Pancreas (tissue), 10 donors: ENCODE data around the gene AIRE. TPM values are rescaled to one million over a fixed set of nuclear protein-coding genes. Genes with fewer than 3 reads are reported as not detected.

Experiments used
- ATAC-seq, 4 donors: fragments of 200-7000 bp; cut with Tn5 transposase; one replicate each; pipeline versions ENCODE4 v1.8.0 to v1.9.1; 2020; ENCODE audit warnings: mild to moderate bottlenecking in 4 of 4, moderate library complexity in 4 of 4
- DNase-seq, 6 donors: peaks; one replicate each; pipeline ENCODE4 v3.0.0-alpha.2; 2020
- FAIRE-seq: peaks from 2 replicates; lab custom pipeline; 2012; peaks lifted over from hg19 to GRCh38; lab: Jason Lieb, UNC
- H3K27ac ChIP-seq, 4 donors: fragments of 200-600 bp; sonication (generic); 1 replicate in 3 of 4; 2 replicates in 1 of 4; pipeline versions ENCODE4 v1.5.0 to v1.8.0; 2020
- H3K27me3 ChIP-seq, 4 donors: fragments of 200-600 bp; one replicate each; pipeline ENCODE4 v1.8.0; 2021
- H3K36me3 ChIP-seq, 3 donors: fragments of 200-600 bp; sonication (generic) in 1 of 3; one replicate each; pipeline versions ENCODE4 v1.5.0 to v1.8.0; 2020 to 2021
- H3K4me1 ChIP-seq, 3 donors: fragments of 200-600 bp; one replicate each; pipeline ENCODE4 v1.8.0; 2021
- H3K4me3 ChIP-seq, 4 donors: fragments of 200-600 bp; sonication (generic) in 2 of 4; one replicate each; pipeline versions ENCODE4 v1.5.0 to v1.8.0; 2020 to 2021
- H3K9me3 ChIP-seq, 4 donors: fragments of 200-600 bp; one replicate each; pipeline ENCODE4 v1.8.0; 2021
- CTCF ChIP-seq, 4 donors: fragments of 200-600 bp; sonication (generic) in 3 of 4; IDR thresholded peaks; one replicate each; pipeline versions ENCODE4 v1.5.0 to v1.8.0; 2021; ENCODE audit warnings: antibody characterized with exemption in 4 of 4
- WGBS, 2 donors: extraction: QIAGEN DNeasy Blood & Tissue Kit; methylation state at CpG; one replicate each; pipeline ENCODE4 v1.1.7; 2013; 5-methylcytosine and 5-hydroxymethylcytosine counted together
- intact Hi-C, 3 donors: fragments of 100-400 bp; cut with DNase I; formaldehyde crosslinking; loops; one replicate each; pipeline versions ENCODE4 v1.11.1 to v1.14.2; 2022
- polyA plus RNA-seq, 2 donors: library from polyadenylated mRNA; stranded (reverse); fragments of 200-250 nt; gene quantifications; one replicate each; pipeline ENCODE4 v1.2.3, GENCODE V29; 2013
- total RNA-seq, 6 donors: library from RNA; stranded (reverse); fragmentation: NEBNext Ultra II Directional in 4 of 6; extraction: Animal tissue kit (Norgen Biotek cat#: 25700) in 4 of 6; gene quantifications; one replicate each; pipeline versions ENCODE4 v1.2.1 to v1.2.4, GENCODE V29; 2021 to 2023
- donor health status: healthy with polysubstance abuse.
- donor health status: DM: no; HTN: no; CAD: no; lungs with moderate emphysema.
- donor health status: DM: no; HTN: no; CAD: no.
- donor health status: control.
- donor health status: control.
- donor health status: Bipolar disorder and iron deficiency.
- donor health status: DM: yes; HTN: yes; CAD: no.
- donor health status: DM: no; HTN: no; CAD: no.
- donor health status: DM: no; HTN: no; CAD: no.
- donor health status: DM: yes; HTN: yes; CAD: no.

Gene AIRE
- total and polyA plus RNA-seq, 8 donors = 0.02 TPM; not detected in 7

GRCh38 chr21:44263221-44263760, 22.4 kb upstream of the AIRE start:
- TF ChIP-seq CTCF (IDR thresholded peaks at IDR 0.05) = no peak
- intact Hi-C loops = no loop called here
- FAIRE-seq = no peak

GRCh38 chr21:44263768-44264167, 21.9 kb upstream of the AIRE start:
- Histone ChIP-seq H3K27ac (no peak overlapping the region), H3K4me1 (no peaks in the 10 kb centered on the region), H3K27me3 (no peaks in the 10 kb centered on the region), H3K9me3 (no peaks in the 10 kb centered on the region), H3K36me3 (no peaks in the 10 kb centered on the region), H3K4me3 (no peak overlapping the region)
- 72 to 79% methylated on average over 4 of the region's 4 CpGs for WGBS, 2 donors
- peak in 1 of 6 donors; percentile 5 for DNase-seq
- FAIRE-seq = no peak
- no peak for ATAC-seq
- intact Hi-C loops = no loop called here
- TF ChIP-seq CTCF (IDR thresholded peaks at IDR 0.05) = no peak

More at GRCh38 chr21:44263221-44263760, 22.4 kb upstream of the AIRE start:
- Histone ChIP-seq H3K4me1 (no peaks in the 10 kb centered on the region), H3K9me3 (no peaks in the 10 kb centered on the region), H3K27me3 (no peaks in the 10 kb centered on the region), H3K4me3 (no peak overlapping the region), H3K36me3 (no peaks in the 10 kb centered on the region), H3K27ac (no peak overlapping the region)
- WGBS, 2 donors = 39 to 40% methylated on average over 13 to 18 of the region's 18 CpGs
- ATAC-seq (no peak), DNase-seq (peak in 3 of 6 donors; percentile 10 to 45 (median 19))

GRCh38 chr21:44265734-44266270, 19.9 kb upstream of the AIRE start:
- Histone ChIP-seq H3K4me3 (no peak overlapping the region), H3K27ac (no peak overlapping the region), H3K9me3 (no peaks in the 10 kb centered on the region), H3K36me3 (no peaks in the 10 kb centered on the region), H3K27me3 (no peaks in the 10 kb centered on the region), H3K4me1 (no peaks in the 10 kb centered on the region)
- 79 to 82% methylated on average over 17 of the region's 17 CpGs for WGBS, 2 donors
- ATAC-seq = no peak
- no peak for TF ChIP-seq CTCF (IDR thresholded peaks at IDR 0.05)
- intact Hi-C loops = no loop called here
- FAIRE-seq = no peak
- DNase-seq = peak in 1 of 6 donors; percentile 43

GRCh38 chr21:44267655-44268142, 18.0 kb upstream of the AIRE start:
- Histone ChIP-seq H3K9me3 (no peaks in the 10 kb centered on the region), H3K36me3 (no peaks in the 10 kb centered on the region), H3K27me3 (no peaks in the 10 kb centered on the region), H3K4me3 (no peak overlapping the region), H3K27ac (no peak overlapping the region), H3K4me1 (no peaks in the 10 kb centered on the region)
- intact Hi-C loops = no loop called here
- WGBS, 2 donors = 54 to 62% methylated on average over 19 of the region's 19 CpGs
- FAIRE-seq (no peak), ATAC-seq (peak in 1 of 4 donors; percentile 36), DNase-seq (peak in 1 of 6 donors; percentile 27)
- TF ChIP-seq CTCF (IDR thresholded peaks at IDR 0.05) = no peak

- H3K36me3 ChIP-seq = no peaks in the 10 kb centered on the region
- H3K4me1 ChIP-seq = no peaks in the 10 kb centered on the region
- DNase-seq (peak in 1 of 6 donors; percentile 3), ATAC-seq (no peak), FAIRE-seq (no peak)
- H3K27me3 ChIP-seq = no peaks in the 10 kb centered on the region
- 61 to 67% methylated on average over 8 of the region's 8 CpGs for whole genome bisulfite sequencing, 2 donors
- TF ChIP-seq CTCF (IDR thresholded peaks at IDR 0.05) = no peak
- no peaks in the 10 kb centered on the region for H3K9me3 ChIP-seq
- no peak overlapping the region for H3K4me3 ChIP-seq
- H3K27ac ChIP-seq = no peak overlapping the region
- intact Hi-C loops = no loop called here
These were observed 16.6 kb upstream of the AIRE start for GRCh38 chr21:44269090-44269489.
